H1 (cell line): ENCODE results near the gene HOXD4. TPM values are rescaled to one million over a fixed set of nuclear protein-coding genes. Genes with fewer than 3 reads are reported as not detected.
A peak's percentile ranks its signal among the peaks of the same experiment; 100 is the strongest.

Source experiments
- CTCF ChIA-PET: fragments of 300-600 bp; sonication (Branson Sonifier 250); formaldehyde crosslinking; loops from one replicate; lab custom pipeline; 2021; ENCODE audit not compliant: partially characterized antibody; lab: Charles Lee
- POLR2A ChIA-PET: fragments of 300-600 bp; sonication (Branson Sonifier 250); formaldehyde crosslinking; loops from one replicate; lab custom pipeline; 2021; ENCODE audit warnings: inconsistent platforms; ENCODE audit not compliant: partially characterized antibody; lab: Charles Lee
- DNase-seq, 2 experiments: peaks; one replicate each; pipeline versions ENCODE4 v3.0.0 to v3.0.0-alpha.2; 2010 to 2022; ENCODE audit warnings: low spot score in 2 of 2, low read depth in 1 of 2, mixed read lengths in 1 of 2
- FAIRE-seq: peaks from 2 replicates; lab custom pipeline; 2011; peaks lifted over from hg19 to GRCh38; lab: Jason Lieb, UNC
- H2AFZ ChIP-seq: 2 replicates; pipeline ENCODE4 v1.8.1; 2012; ENCODE audit warnings: low read length, inconsistent platforms
- H2AK5ac ChIP-seq: 2 replicates; pipeline ENCODE4 v1.6.1; 2013; ENCODE audit warnings: low read depth, low read length
- H2BK120ac ChIP-seq: replicated peaks from 2 replicates; pipeline ENCODE3; 2013; ENCODE audit warnings: low read depth, low read length, inconsistent platforms
- H2BK12ac ChIP-seq: 2 replicates; pipeline ENCODE4 v1.6.1; 2013; ENCODE audit warnings: low read depth, low read length
- H2BK15ac ChIP-seq: 2 replicates; pipeline ENCODE4 v1.6.1; 2013; ENCODE audit warnings: low read length
- H2BK20ac ChIP-seq: 2 replicates; pipeline ENCODE4 v1.6.1; 2013; ENCODE audit warnings: low read length
- H2BK5ac ChIP-seq: 2 replicates; pipeline ENCODE4 v1.6.1; 2013; ENCODE audit warnings: low read depth, low read length
- H3K14ac ChIP-seq: 2 replicates; pipeline ENCODE4 v1.6.1; 2013; ENCODE audit warnings: inconsistent platforms; ENCODE audit not compliant: insufficient read length
- H3K18ac ChIP-seq: 2 replicates; pipeline ENCODE4 v1.6.1; 2013; ENCODE audit warnings: low read length; ENCODE audit errors: extremely low read depth
- H3K23ac ChIP-seq: 2 replicates; pipeline ENCODE4 v1.6.1; 2013; ENCODE audit warnings: inconsistent platforms; ENCODE audit not compliant: insufficient read length
- H3K23me2 ChIP-seq: 2 replicates; pipeline ENCODE4 v1.6.1; 2013; ENCODE audit warnings: low read depth, low read length
- H3K27ac ChIP-seq: 2 replicates; pipeline ENCODE4 v1.6.1; 2011; ENCODE audit warnings: low read depth, low read length, inconsistent platforms
- H3K27me3 ChIP-seq, 4 experiments: replicated peaks in 1 of 4; 1 replicate in 1 of 4; 2 replicates in 3 of 4; pipeline versions ENCODE4 v1.6.1 to v1.8.1; 2011 to 2013; ENCODE audit warnings: low read length in 3 of 4, mild to moderate bottlenecking in 3 of 4, inconsistent platforms in 2 of 4, mixed read lengths in 2 of 4, moderate library complexity in 1 of 4; ENCODE audit not compliant: control insufficient read depth in 3 of 4, insufficient read depth in 3 of 4; ENCODE audit errors: extremely low read depth in 1 of 4
- H3K36me3 ChIP-seq, 4 experiments: 2 replicates each; pipeline versions ENCODE4 v1.6.1 to v1.8.1; 2011 to 2013; ENCODE audit warnings: mild to moderate bottlenecking in 4 of 4, low read length in 3 of 4, moderate library complexity in 2 of 4, control low read depth in 1 of 4, inconsistent platforms in 1 of 4; ENCODE audit not compliant: insufficient read depth in 4 of 4, control insufficient read depth in 2 of 4
- H3K4ac ChIP-seq: replicated peaks from 2 replicates; pipeline ENCODE3; 2013; ENCODE audit warnings: low read length, low read depth, mixed read lengths, inconsistent platforms; ENCODE audit not compliant: insufficient read length
- H3K4me1 ChIP-seq, 4 experiments: replicated peaks in 1 of 4; 1 replicate in 1 of 4; 2 replicates in 3 of 4; pipeline versions ENCODE4 v1.6.1 to v1.8.1; 2011 to 2013; ENCODE audit warnings: low read length in 3 of 4, inconsistent platforms in 2 of 4, mixed read lengths in 1 of 4; ENCODE audit not compliant: insufficient read depth in 4 of 4, control insufficient read depth in 3 of 4
- H3K4me2 ChIP-seq, 2 experiments: 2 replicates each; pipeline versions ENCODE4 v1.6.1 to v1.8.1; 2011 to 2013; ENCODE audit warnings: low read depth in 2 of 2, low read length in 2 of 2, control low read depth in 1 of 2, inconsistent platforms in 1 of 2, mild to moderate bottlenecking in 1 of 2; ENCODE audit not compliant: insufficient read depth in 1 of 2
- H3K4me3 ChIP-seq, 4 experiments: fragments of 200-600, 300-600 bp in 1 of 4; sonication (generic), shearing (Covaris generic), sonication (Bioruptor Twin) in 1 of 4; 2 replicates each; pipeline versions ENCODE4 v1.5.1 to v1.8.1; 2011 to 2016; ENCODE audit warnings: low read length in 4 of 4, low read depth in 3 of 4, control low read depth in 2 of 4, inconsistent platforms in 2 of 4, mild to moderate bottlenecking in 2 of 4, mixed read lengths in 1 of 4, moderate library complexity in 1 of 4; ENCODE audit not compliant: insufficient read depth in 2 of 4; ENCODE audit errors: extremely low read depth in 1 of 4
- H3K56ac ChIP-seq: replicated peaks from 2 replicates; pipeline ENCODE3; 2013; ENCODE audit warnings: low read depth, mild to moderate bottlenecking, mixed read lengths, low read length, inconsistent platforms; ENCODE audit not compliant: insufficient read length
- H3K79me1 ChIP-seq: 2 replicates; pipeline ENCODE4 v1.6.1; 2013; ENCODE audit warnings: low read depth, low read length, control low read depth
- H3K79me2 ChIP-seq, 2 experiments: 2 replicates each; pipeline versions ENCODE4 v1.6.1 to v1.8.1; 2012 to 2013; ENCODE audit warnings: low read length in 2 of 2, mild to moderate bottlenecking in 2 of 2, inconsistent platforms in 1 of 2; ENCODE audit not compliant: insufficient read depth in 2 of 2, control insufficient read depth in 1 of 2
- H3K9ac ChIP-seq, 4 experiments: replicated peaks in 1 of 4; 1 replicate in 1 of 4; 2 replicates in 3 of 4; pipeline versions ENCODE4 v1.6.1 to v1.8.1; 2011 to 2013; ENCODE audit warnings: low read depth in 3 of 4, low read length in 3 of 4, control low read depth in 2 of 4, mild to moderate bottlenecking in 2 of 4, moderate library complexity in 2 of 4, inconsistent platforms in 1 of 4; ENCODE audit errors: extremely low read depth in 1 of 4
- H3K9me3 ChIP-seq, 2 experiments: 2 replicates each; pipeline versions ENCODE4 v1.6.1 to v1.8.1; 2012 to 2013; ENCODE audit warnings: mild to moderate bottlenecking in 2 of 2, moderate library complexity in 2 of 2, control low read depth in 1 of 2, inconsistent platforms in 1 of 2, low read depth in 1 of 2, low read length in 1 of 2, mixed read lengths in 1 of 2; ENCODE audit not compliant: insufficient read depth in 2 of 2
- H4K20me1 ChIP-seq, 2 experiments: replicated peaks in 1 of 2; 2 replicates each; pipeline versions ENCODE3 to v1.8.1; 2011 to 2013; ENCODE audit warnings: inconsistent platforms in 2 of 2, low read length in 2 of 2, mild to moderate bottlenecking in 1 of 2; ENCODE audit not compliant: insufficient read depth in 2 of 2, control insufficient read depth in 1 of 2
- H4K5ac ChIP-seq: 2 replicates; pipeline ENCODE4 v1.6.1; 2013; ENCODE audit warnings: low read length, low read depth, mixed read lengths, inconsistent platforms; ENCODE audit not compliant: insufficient read length
- H4K8ac ChIP-seq: 2 replicates; pipeline ENCODE4 v1.8.0; 2013; ENCODE audit warnings: mild to moderate bottlenecking, moderate library complexity, low read length, inconsistent platforms; ENCODE audit not compliant: insufficient read depth; ENCODE audit errors: extremely low read depth
- H4K91ac ChIP-seq: replicated peaks from 2 replicates; pipeline ENCODE3; 2013; ENCODE audit warnings: low read length, mixed read lengths, inconsistent platforms; ENCODE audit not compliant: insufficient read length
- BRCA1 ChIP-seq: IDR thresholded peaks from 2 replicates; pipeline ENCODE4 v1.6.1; 2012; ENCODE audit warnings: low read depth, low read length, improper control_type of control experiment
- CBX5 ChIP-seq: fragments of 300-800, 300-1000 bp; sonication (generic); IDR thresholded peaks from 2 replicates; pipeline ENCODE4 v1.7.1; 2016; ENCODE audit warnings: antibody characterized with exemption, low read length, low read depth
- EP300 ChIP-seq, 2 experiments: IDR thresholded peaks; 1 replicate in 1 of 2; 2 replicates in 1 of 2; pipeline ENCODE4 v1.6.1; 2011 to 2012; ENCODE audit warnings: low read depth in 2 of 2, low read length in 2 of 2, mild to moderate bottlenecking in 2 of 2, borderline replicate concordance in 1 of 2, inconsistent platforms in 1 of 2, moderate library complexity in 1 of 2
- EZH2 ChIP-seq: fragments of 200-600 bp; sonication (generic); IDR thresholded peaks from 2 replicates; pipeline ENCODE4 v1.7.1; 2012; ENCODE audit warnings: low read depth, mild to moderate bottlenecking, moderate library complexity, low read length, inconsistent platforms; ENCODE audit not compliant: severe bottlenecking
- HDAC6 ChIP-seq: IDR thresholded peaks from one replicate; pipeline ENCODE4 v1.7.1; 2012; ENCODE audit warnings: low read depth, mild to moderate bottlenecking, inconsistent platforms, low read length, moderate library complexity
- KDM5A ChIP-seq: fragments of 200-600 bp; IDR thresholded peaks from 2 replicates; pipeline ENCODE4 v1.7.1; 2012; ENCODE audit warnings: mild to moderate bottlenecking, low read length, inconsistent platforms, mixed read lengths
- POU5F1 ChIP-seq: IDR thresholded peaks from 2 replicates; pipeline ENCODE4 v1.6.1; 2011; ENCODE audit warnings: low read depth, mild to moderate bottlenecking, low read length, moderate library complexity
- SP1 ChIP-seq: IDR thresholded peaks from 2 replicates; pipeline ENCODE4 v1.6.1; 2011; ENCODE audit warnings: low read depth, low read length
- SP2 ChIP-seq: IDR thresholded peaks from 2 replicates; pipeline ENCODE4 v1.6.1; 2012; ENCODE audit warnings: mild to moderate bottlenecking, low read length, inconsistent platforms
- SUZ12 ChIP-seq: fragments of 200-600 bp; sonication (generic); IDR thresholded peaks from 2 replicates; pipeline ENCODE4 v1.6.1; 2012; ENCODE audit warnings: mild to moderate bottlenecking, inconsistent platforms, low read length, moderate library complexity, mixed read lengths
- TBP ChIP-seq: IDR thresholded peaks from 2 replicates; pipeline ENCODE4 v1.6.1; 2011; ENCODE audit warnings: low read depth, low read length, improper control_type of control experiment
- WGBS, 2 experiments: shearing (Covaris generic) in 1 of 2; methylation state at CpG; one replicate each; pipeline versions ENCODE4 v1.1.6 to v1.1.7; 2013 to 2015; ENCODE audit warnings: low lambda C conversion rate in 2 of 2, mixed read lengths in 2 of 2, inconsistent platforms in 1 of 2, low coverage in 1 of 2, missing lambda C conversion rate in 1 of 2; ENCODE audit not compliant: insufficient replicate concordance in 2 of 2, insufficient coverage in 1 of 2, insufficient read length in 1 of 2; ENCODE audit errors: extremely low coverage in 1 of 2, missing lambda C conversion rate in 1 of 2; 5-methylcytosine and 5-hydroxymethylcytosine counted together
- polyA plus RNA-seq, 7 experiments: library from polyadenylated mRNA; depleted of rRNA in 3 of 7; stranded (reverse) in 5 of 7; unstranded in 2 of 7; fragments of >200 nt in 5 of 7; fragments of 200-250 nt in 2 of 7; gene quantifications; 1 replicate in 5 of 7; 2 replicates in 1 of 7; 4 replicates in 1 of 7; pipeline versions ENCODE4 v1.2.1 to v1.2.3, GENCODE V29; 2011 to 2013; ENCODE audit warnings: missing spikeins in 2 of 7, mixed read lengths in 2 of 7
- total RNA-seq: library from RNA; stranded (reverse); fragmentation: NEBNext Ultra II Directional; extraction: Animal tissue kit (Norgen Biotek cat#: 25700); gene quantifications from 2 replicates; pipeline ENCODE4 v1.2.1, GENCODE V29; 2021
- TF ChIP-seq, protein P1 (sequence below): IDR thresholded peaks from 2 replicates; pipeline ENCODE4 v1.6.1; 2011; ENCODE audit warnings: low read depth, mild to moderate bottlenecking, low read length; ENCODE audit not compliant: insufficient read depth

The HOXD4 gene
- total and polyA plus RNA-seq, 2 of the 8 experiments (the other 6 are each of a cell fraction or from before 2014, with no cell fraction given): not detected

DNA sequence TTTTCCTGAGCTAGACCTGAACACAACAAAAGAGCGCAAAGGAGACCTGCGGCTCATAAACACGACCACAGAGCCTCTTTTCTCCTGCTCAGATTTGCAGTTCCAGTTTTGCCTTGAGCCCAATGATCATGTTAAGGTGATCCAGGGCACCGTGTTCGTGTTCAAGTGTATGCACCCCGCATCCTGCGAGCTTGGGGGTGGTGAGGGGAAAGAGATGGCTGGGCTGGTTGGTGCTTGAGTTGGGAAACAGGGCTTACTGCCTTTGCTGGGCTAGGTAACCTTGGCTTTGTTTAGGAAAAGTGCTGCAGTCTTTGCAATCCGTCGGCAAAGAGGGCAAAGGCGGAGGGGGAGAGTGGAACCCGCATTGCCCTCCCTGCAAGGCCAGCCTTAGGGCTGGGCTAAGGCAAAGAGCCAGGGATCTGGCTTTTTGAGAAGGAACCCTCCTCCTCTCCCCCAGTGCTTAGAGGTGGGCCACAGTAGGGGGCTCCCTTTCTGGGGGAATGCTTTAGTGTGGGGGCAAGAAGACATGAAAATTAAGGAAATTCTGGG, 33.5 kb upstream of the HOXD4 start:
- no peak overlapping the region for H2BK5ac ChIP-seq
- H4K8ac ChIP-seq: 0 out of 2 replicates have a peak overlapping the region, but pooled peaks have one; percentile 21
- H3K27me3 ChIP-seq: peaks cover 92 to 100% (median 100%) of the 10 kb centered on the region in 4 experiments
- WGBS, 2 experiments: 49% methylated on average over 10 of the region's 11 CpGs; no CpG with 5 or more reads in 1 of the 2 experiments
- H2AFZ ChIP-seq: no peak overlapping the region
- ChIA-PET POLR2A (no interaction called here), CTCF (interaction anchor here (1.1 to 5.1 kb wide), 9 partner anchors 9 to 519 kb away, joined by 3 to 19 read pairs (median 4); no protein-coding TSS in a partner anchor)
- no peak overlapping the region for H2BK120ac ChIP-seq
- no peak overlapping the region for H3K27ac ChIP-seq
- H4K91ac ChIP-seq: no peak overlapping the region
- no peak overlapping the region for H2BK20ac ChIP-seq
- no peak overlapping the region for H4K5ac ChIP-seq
- H3K79me2 ChIP-seq: no peaks in the 10 kb centered on the region
- H2BK12ac ChIP-seq: no peak overlapping the region
- no peak overlapping the region for H3K56ac ChIP-seq
- no peaks in the 10 kb centered on the region for H3K79me1 ChIP-seq
- H3K23ac ChIP-seq: no peak overlapping the region
- H3K4me1 ChIP-seq: peaks cover 0 to 13% (median 4%) of the 10 kb centered on the region in 4 experiments; a peak in 4 of 7 replicates
- no peak overlapping the region for H3K4ac ChIP-seq
- no peak overlapping the region for H3K4me3 ChIP-seq
- no peak overlapping the region for H3K9ac ChIP-seq
- H2BK15ac ChIP-seq: no peak overlapping the region
- H3K18ac ChIP-seq: no peak overlapping the region
- H2AK5ac ChIP-seq: 0 out of 2 replicates have a peak overlapping the region, but pooled peaks have one; percentile 27
- peaks cover 2% of the 10 kb centered on the region; the same call in 1 of the 2 replicates for H3K23me2 ChIP-seq
- H3K4me2 ChIP-seq: no peak overlapping the region
- peaks cover 0 to 22% (median 0%) of the 10 kb centered on the region in 4 experiments; a peak in 1 of 8 replicates for H3K36me3 ChIP-seq
- peaks cover 0 to 16% of the 10 kb centered on the region in 2 experiments; a peak in 2 of 4 replicates for H3K9me3 ChIP-seq
- FAIRE-seq (no peak), DNase-seq (no peak)
- peaks cover 21 to 35% of the 10 kb centered on the region in 2 experiments for H4K20me1 ChIP-seq
- H3K14ac ChIP-seq: no peak overlapping the region
- TF ChIP-seq, protein P1, sequence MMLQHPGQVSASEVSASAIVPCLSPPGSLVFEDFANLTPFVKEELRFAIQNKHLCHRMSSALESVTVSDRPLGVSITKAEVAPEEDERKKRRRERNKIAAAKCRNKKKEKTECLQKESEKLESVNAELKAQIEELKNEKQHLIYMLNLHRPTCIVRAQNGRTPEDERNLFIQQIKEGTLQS: no peak
- TF ChIP-seq SUZ12 (peak; percentile 79), KDM5A (no peak), CBX5 (no peak), EP300 (IDR thresholded peaks at IDR 0.05; ENCODE audit: borderline replicate concordance in 1 of 2, low read depth in 2 of 2, low read length in 2 of 2) (no peak), POU5F1 (no peak), HDAC6 (no peak), SP2 (no peak), BRCA1 (no peak), TBP (no peak), SP1 (no peak), EZH2 (peak; percentile 49)
